ENCODE results near the gene ATPAF1.

The ATPAF1 gene

GRCh38 chr1:46615088-46615487 is 53.1 kb downstream of the ATPAF1 start:
- H3K27me3 ChIP-seq (ENCODE audit: insufficient read depth, low read length) = peaks cover 4% of the 10 kb centered on the region
- no peak overlapping the region for H3K4me3 ChIP-seq (ENCODE audit: low read length)
- no peaks in the 10 kb centered on the region for H3K9me3 ChIP-seq (ENCODE audit: low read length)
- no peaks in the 10 kb centered on the region for H3K36me3 ChIP-seq (ENCODE audit: insufficient read depth, low read length)
- no peak overlapping the region for H2AFZ ChIP-seq (ENCODE audit: low read depth, low read length)
- H3K4me1 ChIP-seq (ENCODE audit: insufficient read depth, low read length) = peaks cover 15% of the 10 kb centered on the region

GRCh38 chr1:46614604-46614984 is 53.6 kb downstream of the ATPAF1 start:
- Histone ChIP-seq H3K9me3 (ENCODE audit: low read length) (no peaks in the 10 kb centered on the region), H2AFZ (ENCODE audit: low read depth, low read length) (no peak overlapping the region), H3K36me3 (ENCODE audit: insufficient read depth, low read length) (no peaks in the 10 kb centered on the region), H3K27me3 (ENCODE audit: insufficient read depth, low read length) (peaks cover 4% of the 10 kb centered on the region), H3K4me1 (ENCODE audit: insufficient read depth, low read length) (peaks cover 15% of the 10 kb centered on the region), H3K4me3 (ENCODE audit: low read length) (no peak overlapping the region)

- H3K36me3 ChIP-seq (ENCODE audit: insufficient read depth, low read length) = no peaks in the 10 kb centered on the region
- H3K4me1 ChIP-seq (ENCODE audit: insufficient read depth, low read length) = peaks cover 15% of the 10 kb centered on the region
- no peak overlapping the region for H2AFZ ChIP-seq (ENCODE audit: low read depth, low read length)
- peaks cover 4% of the 10 kb centered on the region for H3K27me3 ChIP-seq (ENCODE audit: insufficient read depth, low read length)
- no peaks in the 10 kb centered on the region for H3K9me3 ChIP-seq (ENCODE audit: low read length)
- no peak overlapping the region for H3K4me3 ChIP-seq (ENCODE audit: low read length)
Observed at GRCh38 chr1:46613661-46614603, 54.2 kb downstream of the ATPAF1 start.

GRCh38 chr1:46612937-46613660 is 55.1 kb downstream of the ATPAF1 start:
- no peaks in the 10 kb centered on the region for H3K36me3 ChIP-seq (ENCODE audit: insufficient read depth, low read length)
- H2AFZ ChIP-seq (ENCODE audit: low read depth, low read length) = no peak overlapping the region
- H3K27me3 ChIP-seq (ENCODE audit: insufficient read depth, low read length) = peaks cover 4% of the 10 kb centered on the region
- peaks cover 15% of the 10 kb centered on the region for H3K4me1 ChIP-seq (ENCODE audit: insufficient read depth, low read length)
- no peaks in the 10 kb centered on the region for H3K9me3 ChIP-seq (ENCODE audit: low read length)
- H3K4me3 ChIP-seq (ENCODE audit: low read length) = no peak overlapping the region

- H3K4me1 ChIP-seq (ENCODE audit: insufficient read depth, low read length) = peaks cover 15% of the 10 kb centered on the region
- H3K27me3 ChIP-seq (ENCODE audit: insufficient read depth, low read length) = no peaks in the 10 kb centered on the region
- no peaks in the 10 kb centered on the region for H3K36me3 ChIP-seq (ENCODE audit: insufficient read depth, low read length)
- H3K9me3 ChIP-seq (ENCODE audit: low read length) = no peaks in the 10 kb centered on the region
- no peak overlapping the region for H3K4me3 ChIP-seq (ENCODE audit: low read length)
- no peak overlapping the region for H2AFZ ChIP-seq (ENCODE audit: low read depth, low read length)
Observed at GRCh38 chr1:46611691-46612221, 56.4 kb downstream of the ATPAF1 start.

GRCh38 chr1:46607345-46608130 is 60.6 kb downstream of the ATPAF1 start:
- no peak overlapping the region for H3K4me3 ChIP-seq (ENCODE audit: low read length)
- H3K9me3 ChIP-seq (ENCODE audit: low read length) = no peaks in the 10 kb centered on the region
- H2AFZ ChIP-seq (ENCODE audit: low read depth, low read length) = no peak overlapping the region
- H3K4me1 ChIP-seq (ENCODE audit: insufficient read depth, low read length) = peaks cover 9% of the 10 kb centered on the region
- H3K36me3 ChIP-seq (ENCODE audit: insufficient read depth, low read length) = no peaks in the 10 kb centered on the region
- no peaks in the 10 kb centered on the region for H3K27me3 ChIP-seq (ENCODE audit: insufficient read depth, low read length)

GRCh38 chr1:46606255-46606965 is 61.8 kb downstream of the ATPAF1 start:
- H3K4me3 ChIP-seq (ENCODE audit: low read length) = no peak overlapping the region
- no peaks in the 10 kb centered on the region for H3K9me3 ChIP-seq (ENCODE audit: low read length)
- H2AFZ ChIP-seq (ENCODE audit: low read depth, low read length) = no peak overlapping the region
- peaks cover 9% of the 10 kb centered on the region for H3K4me1 ChIP-seq (ENCODE audit: insufficient read depth, low read length)
- H3K36me3 ChIP-seq (ENCODE audit: insufficient read depth, low read length) = no peaks in the 10 kb centered on the region
- H3K27me3 ChIP-seq (ENCODE audit: insufficient read depth, low read length) = no peaks in the 10 kb centered on the region

- no peaks in the 10 kb centered on the region for H3K9me3 ChIP-seq (ENCODE audit: low read length)
- no peak overlapping the region for H2AFZ ChIP-seq (ENCODE audit: low read depth, low read length)
- H3K4me3 ChIP-seq (ENCODE audit: low read length) = no peak overlapping the region
- H3K4me1 ChIP-seq (ENCODE audit: insufficient read depth, low read length) = peaks cover 9% of the 10 kb centered on the region
- no peaks in the 10 kb centered on the region for H3K36me3 ChIP-seq (ENCODE audit: insufficient read depth, low read length)
- H3K27me3 ChIP-seq (ENCODE audit: insufficient read depth, low read length) = no peaks in the 10 kb centered on the region
Observed at GRCh38 chr1:46605232-46605631, 62.9 kb downstream of the ATPAF1 start.

GRCh38 chr1:46603858-46604549 is 64.2 kb downstream of the ATPAF1 start, which contains the start of gene MKNK1:
MKNK1 (minus strand) TSS chr1:46604268; CDS start chr1:46583327, 20,941 bp downstream.
- no peaks in the 10 kb centered on the region for H3K36me3 ChIP-seq (ENCODE audit: insufficient read depth, low read length)
- H3K4me1 ChIP-seq (ENCODE audit: insufficient read depth, low read length) = peaks cover 9% of the 10 kb centered on the region
- H3K4me3 ChIP-seq (ENCODE audit: low read length) = peak within 1 kb of the TSS; percentile 79
- H2AFZ ChIP-seq (ENCODE audit: low read depth, low read length) = peak within 1 kb of the TSS; percentile 94
- H3K9me3 ChIP-seq (ENCODE audit: low read length) = no peaks in the 10 kb centered on the region
- H3K27me3 ChIP-seq (ENCODE audit: insufficient read depth, low read length) = no peaks in the 10 kb centered on the region

GRCh38 chr1:46603481-46603857 is 64.7 kb downstream of the ATPAF1 start:
- peak overlapping the region; percentile 94 for H2AFZ ChIP-seq (ENCODE audit: low read depth, low read length)
- H3K36me3 ChIP-seq (ENCODE audit: insufficient read depth, low read length) = no peaks in the 10 kb centered on the region
- H3K27me3 ChIP-seq (ENCODE audit: insufficient read depth, low read length) = no peaks in the 10 kb centered on the region
- H3K4me3 ChIP-seq (ENCODE audit: low read length) = peak overlapping the region; percentile 79
- H3K4me1 ChIP-seq (ENCODE audit: insufficient read depth, low read length) = peaks cover 9% of the 10 kb centered on the region
- no peaks in the 10 kb centered on the region for H3K9me3 ChIP-seq (ENCODE audit: low read length)

GRCh38 chr1:46601257-46602007 is 66.7 kb downstream of the ATPAF1 start:
- Histone ChIP-seq H3K4me1 (ENCODE audit: insufficient read depth, low read length) (peaks cover 9% of the 10 kb centered on the region), H3K27me3 (ENCODE audit: insufficient read depth, low read length) (no peaks in the 10 kb centered on the region), H3K4me3 (ENCODE audit: low read length) (no peak overlapping the region), H3K36me3 (ENCODE audit: insufficient read depth, low read length) (no peaks in the 10 kb centered on the region), H2AFZ (ENCODE audit: low read depth, low read length) (no peak overlapping the region), H3K9me3 (ENCODE audit: low read length) (no peaks in the 10 kb centered on the region)
